ENCODE data around the gene ASB17.
"Not testable (repeated sequence)": the region's sequence is repeated elsewhere in the genome, so short reads cannot be mapped to it uniquely, and the experiment has no call there.

ASB17 gene, protein sequence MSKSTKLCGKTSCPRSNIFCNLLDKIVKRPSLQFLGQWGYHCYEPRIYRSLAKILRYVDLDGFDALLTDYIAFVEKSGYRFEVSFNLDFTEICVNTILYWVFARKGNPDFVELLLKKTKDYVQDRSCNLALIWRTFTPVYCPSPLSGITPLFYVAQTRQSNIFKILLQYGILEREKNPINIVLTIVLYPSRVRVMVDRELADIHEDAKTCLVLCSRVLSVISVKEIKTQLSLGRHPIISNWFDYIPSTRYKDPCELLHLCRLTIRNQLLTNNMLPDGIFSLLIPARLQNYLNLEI

DNA sequence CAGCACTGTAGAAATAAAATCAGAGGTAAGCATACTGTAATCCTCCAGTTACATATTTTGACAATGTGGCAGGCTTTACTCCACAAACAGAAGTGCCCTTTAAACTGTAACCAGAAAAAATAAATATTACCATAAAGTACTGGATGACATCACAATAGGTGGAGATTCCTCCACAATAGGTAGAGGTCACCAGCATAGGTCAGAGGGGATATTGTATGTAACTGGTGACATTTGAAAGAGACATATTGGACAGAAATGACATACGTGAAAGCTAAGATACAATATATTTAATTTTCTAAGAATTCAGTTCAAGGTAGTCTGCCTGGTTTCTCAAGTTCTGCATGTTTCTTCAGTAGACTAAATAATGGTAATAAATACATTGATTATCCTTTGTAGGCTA lies at the start of gene ASB17:
Gene ASB17 (minus strand): TSS at position 101 of the 400 bp plus-strand sequence. CDS start 113 bp downstream, outside the sequence.
- no peak for DNase-seq

DNA sequence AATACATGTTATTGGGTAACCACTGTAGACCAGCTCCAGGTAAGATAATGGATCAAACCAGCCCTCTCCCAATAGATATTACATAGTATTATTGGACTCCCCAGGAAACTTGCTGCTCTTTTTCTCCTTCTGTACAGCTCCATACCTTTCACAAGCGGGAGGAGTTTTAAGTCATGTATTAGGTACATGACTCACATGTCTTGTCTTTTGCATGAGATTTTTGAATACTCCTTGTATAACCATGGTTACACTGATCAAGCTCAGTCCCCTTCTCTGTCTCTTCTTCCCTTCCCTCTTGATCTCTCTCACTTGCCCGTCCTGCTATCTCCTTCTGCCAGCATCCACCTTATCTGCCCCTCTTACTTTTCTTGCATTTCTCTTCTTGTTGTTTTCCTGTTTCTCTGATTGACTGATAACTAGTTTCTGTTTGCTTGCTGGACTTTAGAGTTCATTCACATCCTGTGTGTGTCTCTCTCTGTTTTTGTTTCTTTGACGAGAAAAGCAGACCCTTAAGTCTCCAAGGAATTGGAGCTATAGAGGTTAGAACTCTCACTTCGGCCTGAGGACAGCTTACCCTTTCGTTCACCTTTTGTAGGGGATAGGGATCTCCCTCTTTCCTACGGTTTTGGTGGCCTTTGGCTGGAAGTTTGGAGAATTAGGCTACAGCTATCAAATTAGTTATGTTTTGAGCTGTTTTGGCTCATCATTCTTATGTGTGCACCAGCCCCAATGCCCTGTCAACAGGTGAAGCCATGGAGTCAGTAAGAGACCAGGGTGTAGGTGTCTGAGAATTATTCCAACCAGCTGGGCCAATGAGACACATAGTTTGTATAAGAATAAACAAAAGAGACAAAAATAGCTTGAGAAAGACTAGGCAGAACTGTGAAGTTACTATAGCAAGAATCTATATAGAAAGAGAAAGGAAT lies 49.0 kb upstream of the ASB17 start:
- DNase-seq = no peak

- no peak for DNase-seq
Measured at GRCh38 chr1:75970631-75971030, 38.4 kb upstream of the ASB17 start.

- DNase-seq = no peak
Measured at GRCh38 chr1:75969550-75969949, 37.3 kb upstream of the ASB17 start.

DNA sequence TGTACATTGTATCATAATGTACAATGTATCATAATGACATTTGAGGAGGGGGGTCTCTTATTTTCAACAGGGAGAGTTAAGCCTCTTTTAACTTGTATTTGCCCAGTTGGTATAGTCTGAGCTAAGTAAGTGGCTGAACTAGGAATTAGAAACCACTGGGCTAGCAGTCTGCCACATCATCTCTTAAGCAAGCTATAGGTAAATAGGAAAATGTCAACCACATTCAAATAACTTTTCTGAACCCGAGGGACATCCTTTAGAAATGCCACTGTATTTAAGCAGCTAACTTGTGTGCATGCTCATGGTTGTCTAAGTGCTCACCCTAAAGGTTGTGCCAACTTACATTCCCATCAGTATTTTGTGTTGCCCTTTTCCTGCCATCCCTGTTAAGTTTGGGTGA lies 35.5 kb upstream of the ASB17 start:
- DNase-seq = no peak

DNA sequence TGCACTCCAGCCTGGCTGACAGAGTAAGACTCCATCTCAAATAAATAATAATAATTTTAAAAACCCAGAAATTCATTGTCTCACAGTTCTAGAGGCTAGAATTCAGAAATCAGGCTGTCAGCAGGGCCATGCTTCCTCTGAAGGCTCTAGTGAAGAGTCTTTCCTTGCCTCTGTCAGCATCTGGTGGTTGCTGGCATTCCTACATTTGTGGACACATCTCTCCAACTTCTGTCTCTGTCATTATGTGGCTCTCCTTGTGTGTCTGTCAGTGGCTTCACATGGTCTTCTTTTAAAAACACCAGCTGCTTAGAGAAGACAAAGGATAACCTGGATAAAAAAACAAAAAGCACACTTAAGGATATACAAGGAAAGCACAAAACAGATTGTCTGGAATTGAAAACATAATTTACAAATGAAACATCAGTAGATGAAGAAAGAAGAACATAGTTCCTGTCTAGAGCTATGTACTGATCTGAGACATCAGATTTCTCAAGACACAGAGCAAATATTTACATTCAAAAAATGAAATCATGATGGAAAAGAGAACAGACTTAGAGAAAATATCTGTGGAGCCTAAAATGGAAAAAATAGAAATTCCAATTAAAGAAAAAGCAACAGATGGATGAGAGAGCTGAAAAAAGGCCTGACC lies 32.7 kb upstream of the ASB17 start:
- DNase-seq = no peak

- DNase-seq = not testable (repeated sequence)
Measured at GRCh38 chr1:75964110-75964759, 32.0 kb upstream of the ASB17 start.

GRCh38 chr1:75954586-75954985 lies 22.4 kb upstream of the ASB17 start:
- DNase-seq = no peak

DNA sequence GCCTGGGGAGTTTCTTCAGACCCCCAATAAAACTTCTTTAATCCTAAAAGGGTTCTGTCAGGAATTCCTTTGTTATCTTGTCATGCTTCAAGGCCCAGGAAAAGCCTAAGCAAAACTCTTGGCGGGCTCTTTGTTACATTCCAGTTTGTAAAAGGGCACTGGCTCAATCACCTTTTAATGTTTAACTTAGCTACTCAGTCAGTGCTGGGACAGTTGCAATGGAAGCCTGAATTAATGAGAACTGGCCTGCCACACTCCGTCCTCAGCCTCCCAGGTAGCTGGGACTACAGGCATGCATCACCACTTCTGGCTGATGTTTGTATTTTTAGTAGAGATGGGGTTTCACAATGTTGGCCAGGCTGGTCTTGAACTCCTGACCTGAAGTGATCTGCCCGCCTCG lies 21.3 kb upstream of the ASB17 start:
- no peak for DNase-seq

- no peak for DNase-seq
Measured at GRCh38 chr1:75952016-75952415, 19.8 kb upstream of the ASB17 start.

DNA sequence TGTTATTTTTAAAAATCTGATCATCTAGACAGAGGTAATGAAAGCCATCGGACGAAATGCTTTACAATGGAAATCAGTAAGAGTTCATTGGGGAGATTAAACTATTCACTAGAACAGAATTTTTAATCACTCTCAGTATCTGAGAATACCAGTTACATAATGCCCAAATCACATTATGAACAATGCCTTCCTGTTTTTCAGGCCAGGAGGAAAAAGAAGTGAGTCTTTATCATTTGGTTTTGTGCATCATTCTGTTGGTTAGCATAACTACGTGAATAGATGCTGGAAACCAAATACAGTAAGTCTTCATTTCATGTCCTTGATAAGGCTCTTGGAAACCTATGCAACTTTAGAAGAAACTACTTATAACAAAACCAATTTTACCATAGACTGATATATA lies 18.0 kb upstream of the ASB17 start:
- DNase-seq = no peak

- DNase-seq = not testable (repeated sequence)
Measured at GRCh38 chr1:75943037-75943436, 10.8 kb upstream of the ASB17 start.

DNA sequence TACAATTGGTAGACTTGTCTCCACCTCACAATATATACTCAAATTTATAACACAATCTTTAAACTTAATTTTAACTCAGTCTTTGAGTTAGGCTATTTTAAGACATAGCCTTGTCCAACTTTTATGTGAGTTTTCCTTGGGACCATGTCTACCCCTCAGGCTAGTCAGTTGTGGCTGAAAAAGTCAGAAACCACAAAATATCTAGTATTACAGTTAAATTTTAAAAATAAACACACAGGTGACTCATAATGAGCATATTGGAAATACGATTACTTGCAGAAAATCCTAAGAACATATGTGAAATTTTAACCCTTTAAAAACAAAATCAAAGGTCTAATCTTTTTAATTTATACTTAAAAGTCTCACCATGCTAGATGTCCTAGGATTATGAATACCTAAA lies 4.8 kb upstream of the ASB17 start:
- DNase-seq = no peak

GRCh38 chr1:75922698-75923097 lies 9.5 kb downstream of the ASB17 start:
- no peak for DNase-seq

DNA sequence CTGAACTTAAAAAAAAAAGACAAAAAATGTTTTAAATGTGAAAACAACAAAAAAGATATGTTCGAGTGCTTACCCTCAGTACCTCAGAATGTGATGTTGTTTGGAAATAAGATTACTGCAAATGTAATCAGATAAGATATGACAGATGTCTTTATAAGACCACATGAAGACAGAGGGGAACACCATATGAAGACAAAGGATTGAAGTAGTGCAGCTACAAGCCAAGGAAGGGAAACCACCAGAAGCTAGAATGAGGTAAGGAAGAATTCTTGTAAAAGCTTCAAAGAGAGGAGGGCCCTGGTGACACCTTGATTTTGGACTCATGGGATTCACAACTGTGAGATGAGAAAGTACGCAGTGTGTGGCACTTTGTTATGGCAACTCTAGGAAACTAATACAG lies 15.4 kb downstream of the ASB17 start:
- no peak for DNase-seq

DNA sequence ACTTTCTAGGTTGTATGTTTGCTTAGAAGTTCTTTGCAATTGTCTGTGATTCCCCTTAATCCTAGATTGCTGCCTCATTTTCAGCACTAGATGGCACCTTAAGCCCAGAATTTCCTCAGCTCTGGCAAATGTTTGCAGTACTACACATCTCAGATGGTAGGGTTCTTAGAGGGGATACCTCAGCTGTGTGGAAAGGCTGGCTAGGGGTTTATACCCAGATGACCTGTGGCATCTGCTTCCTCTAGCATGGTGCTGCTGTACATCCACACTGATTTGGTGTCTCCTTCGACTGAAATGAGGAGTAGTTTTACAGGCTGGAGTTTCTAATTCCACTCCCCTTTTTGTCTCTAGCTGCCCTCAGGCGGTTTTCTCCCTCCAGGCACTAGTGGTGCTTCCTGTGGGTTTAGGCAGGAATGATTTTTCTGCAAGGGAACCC lies 23.5 kb downstream of the ASB17 start:
- DNase-seq = peak; percentile 10

- DNase-seq = no peak
Measured at GRCh38 chr1:75901371-75901770, 30.8 kb downstream of the ASB17 start.

DNA sequence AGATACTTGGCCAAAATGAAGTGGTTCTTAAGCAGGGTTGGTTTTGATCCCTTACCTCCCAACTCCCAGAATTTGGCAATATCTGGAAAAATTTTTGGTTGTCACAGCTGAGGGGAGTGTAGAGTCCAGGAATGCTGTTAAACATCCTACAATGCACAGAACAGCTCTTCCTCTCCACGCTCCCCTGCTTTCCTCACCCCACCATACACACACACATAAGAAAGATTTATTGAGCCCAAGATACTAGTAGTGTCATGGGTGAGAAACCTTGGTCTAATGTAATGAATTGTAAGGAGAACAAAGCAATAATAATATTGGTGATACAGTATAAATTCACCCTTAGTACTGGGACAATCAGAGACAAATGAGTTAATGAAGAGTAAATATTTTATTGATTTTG lies 47.8 kb downstream of the ASB17 start:
- no peak for DNase-seq

GRCh38 chr1:75879985-75880384 lies 52.2 kb downstream of the ASB17 start:
- no peak for DNase-seq

GRCh38 chr1:75870951-75871350 lies 61.3 kb downstream of the ASB17 start:
- no peak for DNase-seq
